Effector memory CD4-positive, alpha-beta T cell (primary cell): ENCODE data around the gene ANKRD13B.

Experiments used
- DNase-seq, 3 donors: peaks; one replicate each; pipeline ENCODE4 v3.0.0-alpha.2; 2020
- H3K27ac ChIP-seq: 2 replicates; pipeline ENCODE4 v1.7.0; 2013; ENCODE audit warnings: mild to moderate bottlenecking, low read length, moderate library complexity; ENCODE audit not compliant: insufficient read depth, poor library complexity, severe bottlenecking
- H3K27me3 ChIP-seq: replicated peaks from 2 replicates; pipeline ENCODE4 v1.7.0; 2013; ENCODE audit warnings: mild to moderate bottlenecking, low read length; ENCODE audit not compliant: insufficient read depth, control insufficient read depth, poor library complexity, severe bottlenecking
- H3K36me3 ChIP-seq: 2 replicates; pipeline ENCODE4 v1.7.0; 2013; ENCODE audit warnings: mild to moderate bottlenecking, low read length, moderate library complexity; ENCODE audit not compliant: control insufficient read depth, insufficient read depth
- H3K4me1 ChIP-seq: 2 replicates; pipeline ENCODE4 v1.7.0; 2013; ENCODE audit warnings: low read length, mild to moderate bottlenecking; ENCODE audit not compliant: control insufficient read depth, insufficient read depth, poor library complexity, severe bottlenecking
- H3K4me3 ChIP-seq: 2 replicates; pipeline ENCODE4 v1.7.0; 2013; ENCODE audit warnings: low read length, low read depth, mild to moderate bottlenecking; ENCODE audit not compliant: insufficient read depth, poor library complexity, severe bottlenecking
- H3K9me3 ChIP-seq: 2 replicates; pipeline ENCODE4 v1.7.0; 2013; ENCODE audit warnings: mild to moderate bottlenecking, low read length, moderate library complexity; ENCODE audit not compliant: control insufficient read depth

Gene ANKRD13B

GRCh38 chr17:29588562-29589411 lies 4.1 kb upstream of the ANKRD13B start:
- peak overlapping the region; percentile 63 for H3K27ac ChIP-seq
- peak; percentile 19 to 43 (median 27) for DNase-seq
- no peaks in the 10 kb centered on the region for H3K27me3 ChIP-seq
- H3K36me3 ChIP-seq, result no peaks in the 10 kb centered on the region
- peaks cover 68% of the 10 kb centered on the region for H3K4me1 ChIP-seq
- H3K4me3 ChIP-seq, result peak overlapping the region; percentile 78
- H3K9me3 ChIP-seq, result no peaks in the 10 kb centered on the region

GRCh38 chr17:29589524-29590410 lies 3.2 kb upstream of the ANKRD13B start, which contains the start of gene GIT1:
Gene GIT1, minus strand, starts transcription at chr17:29589648. Its CDS starts 270 bp downstream, at chr17:29589378.
- H3K27ac ChIP-seq, result peak within 1 kb of the TSS; percentile 67
- DNase-seq, result peak; percentile 70 to 77 (median 73)
- H3K36me3 ChIP-seq, result no peaks in the 10 kb centered on the region
- no peaks in the 10 kb centered on the region for H3K27me3 ChIP-seq
- peak within 1 kb of the TSS; percentile 79 for H3K4me3 ChIP-seq
- H3K4me1 ChIP-seq, result peaks cover 61% of the 10 kb centered on the region
- no peaks in the 10 kb centered on the region for H3K9me3 ChIP-seq

GRCh38 chr17:29590411-29591145 lies 2.4 kb upstream of the ANKRD13B start:
- Histone ChIP-seq H3K4me3 (peak overlapping the region; percentile 79), H3K27ac (peak overlapping the region; percentile 23), H3K27me3 (no peaks in the 10 kb centered on the region), H3K36me3 (no peaks in the 10 kb centered on the region), H3K4me1 (peaks cover 53% of the 10 kb centered on the region), H3K9me3 (no peaks in the 10 kb centered on the region)
- DNase-seq, result no peak

GRCh38 chr17:29591146-29591736 lies 1.7 kb upstream of the ANKRD13B start:
- no peaks in the 10 kb centered on the region for H3K36me3 ChIP-seq
- H3K4me3 ChIP-seq, result peak overlapping the region; percentile 79
- H3K9me3 ChIP-seq, result no peaks in the 10 kb centered on the region
- peak overlapping the region; percentile 23 for H3K27ac ChIP-seq
- no peaks in the 10 kb centered on the region for H3K27me3 ChIP-seq
- DNase-seq, result no peak
- peaks cover 48% of the 10 kb centered on the region for H3K4me1 ChIP-seq

GRCh38 chr17:29591737-29592608 lies 959 bp upstream of the ANKRD13B start:
- Histone ChIP-seq H3K27me3 (no peaks in the 10 kb centered on the region), H3K4me1 (peaks cover 48% of the 10 kb centered on the region), H3K4me3 (peak overlapping the region; percentile 79), H3K27ac (no peak overlapping the region), H3K36me3 (no peaks in the 10 kb centered on the region), H3K9me3 (no peaks in the 10 kb centered on the region)
- peak; percentile 56 to 72 (median 61) for DNase-seq

GRCh38 chr17:29593591-29594518 lies 923 bp downstream of the ANKRD13B start:
- no peaks in the 10 kb centered on the region for H3K36me3 ChIP-seq
- no peak for DNase-seq
- no peaks in the 10 kb centered on the region for H3K27me3 ChIP-seq
- H3K9me3 ChIP-seq, result no peaks in the 10 kb centered on the region
- H3K4me1 ChIP-seq, result peaks cover 34% of the 10 kb centered on the region
- peak overlapping the region; percentile 52 for H3K4me3 ChIP-seq
- no peak overlapping the region for H3K27ac ChIP-seq

GRCh38 chr17:29594519-29595090 lies 1.7 kb downstream of the ANKRD13B start:
- Histone ChIP-seq H3K4me1 (peaks cover 34% of the 10 kb centered on the region), H3K27me3 (no peaks in the 10 kb centered on the region), H3K4me3 (no peak overlapping the region)

More at GRCh38 chr17:29594519-29595090, 1.7 kb downstream of the ANKRD13B start:
- Histone ChIP-seq H3K9me3 (no peaks in the 10 kb centered on the region), H3K36me3 (no peaks in the 10 kb centered on the region), H3K27ac (no peak overlapping the region)
- DNase-seq, result no peak
